ENCODE measurements around the gene PAX3. TPM values are rescaled to one million over a fixed set of nuclear protein-coding genes. Genes with fewer than 3 reads are reported as not detected.

Gene PAX3
- total RNA-seq, 1 donor from 2014 or later = 0.19 TPM

DNA sequence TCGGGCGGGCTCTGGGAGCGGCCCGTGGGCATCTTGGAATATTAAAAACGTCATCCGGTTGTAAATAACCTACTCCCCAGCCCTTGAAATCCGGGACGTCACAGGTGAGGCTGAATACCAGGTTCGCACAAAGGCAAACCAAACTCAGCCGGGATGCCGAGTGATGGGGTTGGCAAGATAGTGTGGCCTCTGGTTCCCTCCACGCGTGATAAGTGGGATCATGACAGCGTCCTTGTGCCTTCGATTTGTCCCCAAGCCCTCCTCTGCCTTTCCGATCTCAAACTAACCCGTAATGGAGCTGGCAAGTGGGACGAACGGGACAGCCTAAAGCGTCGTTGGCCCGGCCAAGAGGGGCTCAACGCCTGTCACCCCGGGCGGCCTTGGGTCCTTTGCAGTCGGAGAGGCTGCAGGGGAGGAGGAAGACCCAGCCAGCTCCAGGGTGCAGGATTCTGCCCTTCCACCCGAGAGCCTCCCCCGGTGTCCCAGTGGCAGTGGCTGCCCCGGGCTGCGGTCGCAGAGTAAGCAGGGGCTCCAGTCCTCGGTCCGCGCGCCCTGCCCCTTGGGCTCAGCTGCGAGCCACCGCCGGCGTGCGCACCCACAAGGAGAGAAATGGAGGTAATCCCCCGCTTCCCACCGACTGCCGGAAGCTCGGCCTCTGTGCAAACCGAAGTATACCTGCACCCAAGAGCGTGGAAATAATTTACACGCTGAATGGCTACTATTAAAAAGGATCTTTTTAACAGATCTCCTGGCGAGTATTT lies 13.4 kb upstream of the PAX3 start:
- intact Hi-C loops (cut with DNase I) = loop anchor here (10.0 kb wide), 1 partner anchor 257 kb away; no protein-coding TSS in a partner anchor
- DNase-seq (ENCODE audit: low spot score) = no peak

DNA sequence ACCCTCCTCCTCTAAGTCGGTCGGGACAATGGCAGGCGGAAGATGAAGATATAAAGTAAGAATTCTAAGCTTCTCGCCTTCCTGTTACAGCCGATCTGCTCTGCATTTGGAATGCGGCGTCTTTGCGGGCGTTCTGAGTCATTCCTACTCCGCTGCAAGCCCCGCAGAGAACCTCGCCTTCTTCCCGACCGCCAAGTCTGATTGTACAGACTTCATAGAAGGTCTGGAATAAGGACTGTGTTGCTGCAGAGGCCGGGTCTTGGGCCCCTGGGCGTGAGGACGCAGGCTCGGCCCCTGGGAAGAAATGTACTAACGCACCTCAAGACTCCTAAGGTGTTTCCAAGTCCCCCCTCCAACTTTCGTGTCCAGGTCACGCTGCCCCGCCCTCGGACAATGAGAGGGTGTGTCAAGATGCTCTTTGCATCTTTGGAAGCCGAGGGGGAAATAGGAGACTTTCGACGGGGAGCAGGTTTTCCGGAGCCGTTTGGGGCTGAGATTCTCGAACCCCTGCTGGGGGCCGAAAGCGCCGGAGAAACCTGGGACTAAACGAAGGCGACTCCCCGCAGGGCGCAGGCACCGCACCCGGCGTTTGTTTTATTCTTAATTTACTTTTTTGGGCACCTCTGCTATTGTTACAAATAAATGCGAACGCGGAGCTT lies 12.7 kb upstream of the PAX3 start:
- no peak for DNase-seq (ENCODE audit: low spot score)
- intact Hi-C loops (cut with DNase I) = loop anchor here (10.0 kb wide), 1 partner anchor 257 kb away; no protein-coding TSS in a partner anchor

DNA sequence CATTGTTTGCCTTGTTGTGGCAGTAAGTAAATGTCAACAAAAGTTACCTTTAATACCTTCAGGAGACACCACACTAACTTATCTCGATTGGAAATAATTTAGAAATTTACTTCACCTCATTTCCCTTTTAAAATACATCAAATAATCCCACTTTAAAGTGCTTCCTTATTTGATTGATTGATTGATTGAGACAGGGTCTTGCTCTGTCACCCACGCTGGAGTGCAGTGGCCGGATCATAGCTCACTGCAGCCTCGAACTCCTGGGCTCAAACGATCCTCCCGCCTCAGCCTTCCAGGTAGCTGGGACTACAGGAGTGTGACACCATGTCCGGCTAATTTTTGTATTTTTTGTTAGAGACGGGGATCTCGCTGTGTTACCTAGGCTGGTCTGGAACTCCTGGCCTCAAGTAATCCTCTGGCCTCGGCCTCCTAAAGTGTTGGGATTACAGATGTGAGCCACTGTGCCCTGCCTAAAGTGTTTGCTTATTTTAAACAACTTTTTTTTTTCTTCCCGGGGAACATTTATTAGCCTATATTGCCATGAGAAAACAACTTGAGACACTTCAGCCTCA lies 12.0 kb upstream of the PAX3 start:
- no peak for DNase-seq (ENCODE audit: low spot score)
- intact Hi-C loops (cut with DNase I) = loop anchor here (10.0 kb wide), 1 partner anchor 256 kb away; no protein-coding TSS in a partner anchor

DNA sequence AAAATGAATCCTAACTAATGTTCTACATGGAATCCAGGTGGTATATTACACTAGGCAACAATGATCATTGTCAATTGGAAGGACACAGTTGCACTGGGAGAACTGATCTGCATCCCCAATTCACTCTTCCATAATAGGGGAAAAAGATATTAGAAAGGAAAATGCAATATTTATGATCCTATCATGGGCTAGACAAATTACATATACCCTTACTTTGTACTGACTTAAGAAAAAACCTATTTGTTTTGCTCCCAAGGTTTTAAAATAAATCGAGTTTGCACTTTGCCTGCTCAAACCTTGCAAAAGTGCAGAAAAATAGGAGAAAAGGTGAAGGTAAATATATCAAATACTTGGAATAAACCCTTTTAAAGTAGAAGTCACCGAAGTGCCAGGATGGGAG lies 11.0 kb upstream of the PAX3 start:
- intact Hi-C loops (cut with DNase I) = loop anchor here (10.0 kb wide), 1 partner anchor 255 kb away; no protein-coding TSS in a partner anchor
- DNase-seq (ENCODE audit: low spot score) = no peak

DNA sequence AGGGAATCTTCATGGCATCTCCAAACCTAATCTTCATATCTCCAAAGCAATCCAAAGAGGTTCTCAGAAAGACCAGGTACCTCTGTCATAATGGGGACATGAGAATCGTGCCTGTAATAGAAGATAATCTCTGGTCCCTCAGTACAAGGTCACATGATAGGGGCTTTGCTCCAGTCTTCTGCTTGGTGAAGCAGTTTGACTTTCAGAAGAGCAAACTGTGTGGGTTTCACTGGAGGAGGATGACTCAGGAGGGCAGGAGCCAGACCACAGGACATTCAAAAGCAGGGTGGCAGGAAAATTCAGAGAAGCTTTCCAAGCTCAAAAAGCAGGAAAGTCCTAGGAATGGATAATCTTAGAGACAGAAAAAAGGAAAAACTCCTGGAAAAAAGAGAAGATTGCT lies 10.6 kb upstream of the PAX3 start:
- intact Hi-C loops (cut with DNase I) = no loop called here
- DNase-seq (ENCODE audit: low spot score) = no peak

DNA sequence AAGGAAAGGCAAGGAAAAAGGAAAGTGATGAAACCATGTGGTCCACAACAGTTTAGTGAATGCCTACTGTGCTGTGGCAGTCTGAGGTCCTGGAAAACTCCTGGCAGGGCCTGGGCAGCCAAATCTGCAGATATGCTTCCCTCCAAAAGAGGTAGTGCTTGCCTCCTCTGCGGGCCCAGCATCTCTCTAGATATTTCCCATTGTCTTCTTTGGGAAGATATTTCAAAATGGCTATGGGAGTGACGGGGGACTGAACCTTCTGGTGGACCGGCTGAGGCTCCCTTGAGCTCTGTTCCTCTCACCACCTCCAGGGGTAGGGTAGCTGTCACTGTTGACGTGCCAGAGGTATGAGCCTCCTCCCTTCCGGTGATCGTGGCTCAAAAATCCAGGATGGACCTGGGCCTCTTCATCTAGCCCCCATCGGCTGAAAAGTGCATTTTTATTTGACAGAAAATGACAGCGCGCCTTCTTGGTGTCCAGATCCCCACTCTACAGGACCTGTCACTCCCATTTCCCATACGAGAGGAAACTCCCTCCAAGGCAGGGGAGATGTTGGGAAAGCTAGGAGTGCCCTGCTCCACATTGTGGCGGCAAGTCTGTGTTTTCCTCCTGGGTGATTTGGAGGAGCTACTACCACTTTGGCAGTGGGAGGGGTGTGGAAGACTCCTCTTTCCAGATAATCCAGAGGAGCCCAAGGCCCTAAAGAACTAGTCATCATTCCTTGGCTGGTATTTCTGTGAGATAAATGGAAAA lies 9.4 kb upstream of the PAX3 start:
- DNase-seq (ENCODE audit: low spot score) = no peak
- intact Hi-C loops (cut with DNase I) = no loop called here

DNA sequence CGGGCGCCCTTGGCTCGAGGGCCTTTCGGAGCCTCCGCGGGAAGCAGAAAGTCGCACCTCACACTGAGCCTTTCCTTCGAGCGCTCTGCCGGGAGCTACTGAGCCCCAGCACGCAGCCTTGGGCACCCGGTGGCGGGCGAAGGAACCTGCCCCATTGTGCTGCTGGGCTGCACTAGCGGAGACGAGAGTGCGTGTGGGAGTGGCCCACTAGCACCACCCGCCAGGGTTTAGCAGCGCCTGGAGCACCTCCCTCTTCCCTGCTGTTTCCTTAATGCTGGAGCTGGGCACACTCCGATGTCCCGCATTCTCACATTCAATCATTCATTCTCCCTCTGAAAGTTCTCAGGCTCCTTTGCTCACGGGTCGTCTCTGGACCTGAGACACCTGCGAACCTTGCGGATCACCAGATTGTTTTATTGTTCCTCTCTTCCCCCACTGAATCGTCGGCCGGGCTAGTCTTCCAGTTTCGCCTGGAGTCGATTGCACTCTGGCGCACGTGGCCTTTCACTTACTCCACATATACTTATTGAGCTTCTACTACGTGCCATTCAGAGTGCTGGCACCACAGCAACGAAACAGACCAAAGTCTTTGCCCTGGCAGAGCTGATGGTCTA lies 8.5 kb upstream of the PAX3 start:
- DNase-seq (ENCODE audit: low spot score) = no peak
- intact Hi-C loops (cut with DNase I) = no loop called here

DNA sequence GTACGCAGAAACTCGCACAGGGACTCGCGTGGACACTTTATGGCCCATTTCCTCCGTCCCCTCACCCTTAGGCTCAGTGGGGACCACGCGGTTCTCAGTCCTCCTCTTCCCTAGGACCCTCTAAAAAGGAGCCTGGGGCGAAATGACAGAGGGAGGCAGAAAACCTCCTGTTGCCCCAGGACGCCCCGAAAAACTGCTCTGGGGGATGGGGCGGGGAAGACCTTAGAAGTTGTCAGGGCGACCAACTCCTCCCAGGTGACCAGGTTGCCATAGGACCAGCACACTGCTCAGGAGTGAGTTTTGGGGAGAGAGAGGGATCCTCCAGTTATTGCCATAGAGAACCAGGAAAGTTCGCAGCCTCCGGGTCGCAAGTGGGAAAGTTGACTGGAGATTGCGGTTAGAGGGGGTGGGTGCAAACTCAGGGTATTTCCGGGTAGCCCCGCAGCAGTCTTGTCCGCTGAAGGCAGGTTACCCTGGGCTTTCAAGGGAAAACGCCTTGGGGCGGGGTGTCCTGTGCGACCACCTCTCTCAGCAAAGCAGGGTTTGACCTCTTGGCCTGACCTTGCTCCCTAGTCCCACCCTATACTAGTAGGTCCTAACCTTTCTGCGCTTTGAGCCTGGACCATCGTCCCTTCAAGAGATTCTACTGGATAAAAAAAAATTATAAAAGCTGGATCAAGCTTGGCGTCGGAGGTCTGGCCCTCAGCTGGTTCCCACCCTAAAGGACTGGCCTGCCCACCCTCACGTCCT lies 7.8 kb upstream of the PAX3 start:
- intact Hi-C loops (cut with DNase I) = no loop called here
- no peak for DNase-seq (ENCODE audit: low spot score)

DNA sequence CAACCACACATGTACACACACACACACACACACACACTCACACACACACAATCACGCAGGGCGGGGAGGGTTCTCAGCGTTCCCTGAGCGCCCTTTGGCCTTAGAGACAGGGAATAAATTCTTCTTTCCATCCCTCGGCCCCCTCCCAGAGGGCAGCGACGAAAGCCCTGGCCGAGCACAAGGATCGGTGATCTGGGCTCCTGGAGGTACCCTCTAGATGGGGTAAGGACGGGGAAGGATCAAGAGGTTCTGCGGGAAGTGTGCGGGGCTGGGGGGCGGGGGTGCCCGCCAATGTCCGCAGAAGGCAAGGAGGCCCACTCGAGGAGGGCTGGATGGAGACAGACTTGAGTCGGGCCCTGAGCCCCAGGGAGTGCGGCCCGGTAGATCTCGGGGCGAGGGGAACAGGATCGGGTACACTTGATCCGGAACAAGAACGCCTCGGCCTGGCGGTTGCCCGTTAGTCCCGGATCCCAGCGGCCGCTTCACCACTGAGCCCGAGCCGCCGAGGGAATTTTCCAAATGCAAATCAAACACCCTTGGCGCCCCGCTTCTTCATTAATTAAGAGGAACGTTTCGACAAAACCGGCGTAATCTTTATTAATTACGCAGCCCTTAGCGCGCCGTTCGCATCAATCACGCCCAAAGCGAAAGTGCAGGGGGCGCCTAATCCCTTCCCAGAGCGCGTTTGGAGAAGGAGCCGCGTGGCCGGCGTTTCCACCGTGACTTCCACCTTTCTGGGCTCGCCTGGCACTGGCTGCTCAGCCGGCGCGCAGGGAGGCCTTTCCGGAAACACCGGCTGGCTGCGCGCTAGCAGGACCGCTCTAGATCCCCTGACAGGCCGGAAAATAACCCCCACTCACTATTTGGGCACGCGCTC lies 7.0 kb upstream of the PAX3 start:
- intact Hi-C loops (cut with DNase I) = no loop called here
- no peak for DNase-seq (ENCODE audit: low spot score)

DNA sequence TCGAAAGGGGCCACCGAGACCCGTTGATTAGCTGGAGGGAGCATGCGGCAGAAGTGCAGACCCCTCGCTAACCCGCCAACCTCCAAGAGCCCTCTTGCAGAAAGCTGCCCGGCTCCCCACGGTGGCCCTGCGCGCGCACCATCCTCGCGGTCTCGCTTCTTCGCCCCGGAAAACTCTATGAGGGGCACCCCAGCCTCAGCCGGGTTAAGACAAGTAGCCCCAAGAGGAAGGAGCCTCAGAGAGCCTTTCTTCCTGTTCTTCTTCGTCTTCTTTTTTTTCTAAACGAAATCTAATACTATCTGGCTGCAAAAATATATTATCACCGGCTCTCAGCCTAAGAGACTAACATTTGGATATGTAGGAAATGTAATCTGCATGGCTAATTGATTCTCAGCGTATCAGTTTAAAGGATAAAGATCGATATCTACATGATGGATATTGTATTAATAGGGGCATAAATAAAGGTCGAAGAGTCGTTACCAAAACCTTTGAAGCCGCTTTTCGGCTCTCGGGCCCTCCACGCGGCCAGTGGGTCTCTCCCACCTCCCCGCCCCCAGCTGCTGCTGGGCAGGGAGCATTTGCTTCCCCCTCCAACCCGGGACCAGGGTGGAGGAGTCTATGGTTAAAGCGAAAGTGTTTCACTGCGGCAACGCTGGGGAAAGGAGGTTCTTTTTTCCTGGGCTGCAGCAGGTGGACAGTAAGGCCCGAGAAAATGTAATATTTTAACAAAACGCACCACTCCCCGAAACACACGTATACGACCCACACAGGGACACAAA lies 6.1 kb upstream of the PAX3 start:
- intact Hi-C loops (cut with DNase I) = no loop called here
- no peak for DNase-seq (ENCODE audit: low spot score)

DNA sequence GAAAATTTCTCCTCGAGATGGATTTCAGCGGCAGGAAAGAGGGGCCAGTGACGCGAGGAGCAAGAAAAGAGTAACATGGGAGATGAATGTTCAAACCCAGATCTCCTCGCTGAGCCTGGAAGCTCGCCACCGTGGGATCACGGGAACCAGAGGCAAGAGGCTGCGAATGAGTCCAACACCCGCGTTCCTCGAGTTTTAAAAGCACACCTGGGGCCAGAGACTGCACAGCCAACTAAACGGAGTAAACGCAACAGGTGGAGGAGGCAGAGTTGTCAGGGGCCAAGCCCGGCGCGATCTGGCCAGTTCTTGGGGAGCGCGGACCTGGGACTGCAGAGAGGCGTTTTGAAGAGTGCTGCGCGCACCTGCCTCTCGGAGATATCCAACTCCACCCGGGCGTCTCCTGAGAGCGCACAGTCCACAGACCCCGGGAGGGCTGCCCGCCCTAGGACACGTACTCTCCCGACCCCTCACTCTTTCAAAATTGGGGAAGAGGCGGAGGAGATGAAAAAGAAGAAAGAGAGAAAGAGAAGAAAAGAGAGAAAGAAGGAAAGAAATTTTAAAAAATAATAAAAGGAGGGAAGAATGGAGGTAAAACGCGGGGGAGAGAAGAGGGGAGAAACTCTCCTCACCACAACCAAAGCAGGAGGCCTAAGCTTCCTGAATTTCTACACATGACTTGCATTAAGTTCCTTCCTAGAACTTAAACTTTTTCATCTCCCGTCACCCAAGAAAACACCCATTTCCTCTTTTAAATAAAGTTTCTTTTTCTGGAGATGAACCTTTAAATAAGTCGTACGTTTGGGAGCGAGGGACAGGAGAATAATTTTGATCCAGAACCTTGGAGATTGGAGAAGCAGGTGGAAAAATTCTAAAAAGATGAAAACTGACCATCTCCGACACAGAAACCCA lies 5.3 kb upstream of the PAX3 start:
- no peak for DNase-seq (ENCODE audit: low spot score)
- intact Hi-C loops (cut with DNase I) = no loop called here

DNA sequence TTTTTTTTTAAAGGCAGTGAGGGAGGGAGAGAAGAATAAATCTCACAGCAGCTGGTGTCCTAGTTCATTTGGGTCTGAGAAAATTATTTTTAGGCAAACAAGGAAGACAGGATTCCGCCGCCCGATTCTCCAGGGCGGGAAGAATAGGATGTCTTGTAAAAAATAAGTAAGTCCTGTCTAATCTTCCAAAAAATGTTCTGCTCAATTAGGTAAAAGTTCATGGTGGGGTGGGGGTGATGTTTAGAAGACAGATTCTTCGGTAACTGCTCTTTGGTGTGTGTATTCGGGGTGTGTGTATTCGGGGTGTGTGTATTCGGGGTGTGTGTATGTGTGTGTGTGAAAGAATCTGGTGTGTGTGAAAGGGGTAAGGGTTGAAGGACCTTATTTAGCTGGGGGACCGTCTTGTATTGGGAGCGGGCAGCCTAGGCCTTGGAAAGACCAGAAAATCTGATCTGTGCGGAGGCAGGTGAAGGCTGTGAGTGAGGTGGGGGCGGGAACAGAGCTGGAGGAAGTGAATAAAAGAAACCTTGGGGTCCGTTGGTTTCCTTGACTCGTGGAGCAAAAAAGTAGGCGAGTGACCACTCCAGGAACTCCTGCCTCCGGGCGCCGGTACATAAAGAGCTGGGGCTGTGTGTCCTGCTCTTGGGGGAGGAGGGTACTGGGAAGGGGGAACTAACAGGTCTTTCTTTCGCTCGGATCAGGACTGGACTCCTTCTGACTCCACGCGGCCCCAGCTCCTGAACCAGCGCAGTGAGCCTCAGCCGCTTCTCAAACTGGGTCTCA lies 4.4 kb upstream of the PAX3 start:
- intact Hi-C loops (cut with DNase I) = no loop called here
- no peak for DNase-seq (ENCODE audit: low spot score)

DNA sequence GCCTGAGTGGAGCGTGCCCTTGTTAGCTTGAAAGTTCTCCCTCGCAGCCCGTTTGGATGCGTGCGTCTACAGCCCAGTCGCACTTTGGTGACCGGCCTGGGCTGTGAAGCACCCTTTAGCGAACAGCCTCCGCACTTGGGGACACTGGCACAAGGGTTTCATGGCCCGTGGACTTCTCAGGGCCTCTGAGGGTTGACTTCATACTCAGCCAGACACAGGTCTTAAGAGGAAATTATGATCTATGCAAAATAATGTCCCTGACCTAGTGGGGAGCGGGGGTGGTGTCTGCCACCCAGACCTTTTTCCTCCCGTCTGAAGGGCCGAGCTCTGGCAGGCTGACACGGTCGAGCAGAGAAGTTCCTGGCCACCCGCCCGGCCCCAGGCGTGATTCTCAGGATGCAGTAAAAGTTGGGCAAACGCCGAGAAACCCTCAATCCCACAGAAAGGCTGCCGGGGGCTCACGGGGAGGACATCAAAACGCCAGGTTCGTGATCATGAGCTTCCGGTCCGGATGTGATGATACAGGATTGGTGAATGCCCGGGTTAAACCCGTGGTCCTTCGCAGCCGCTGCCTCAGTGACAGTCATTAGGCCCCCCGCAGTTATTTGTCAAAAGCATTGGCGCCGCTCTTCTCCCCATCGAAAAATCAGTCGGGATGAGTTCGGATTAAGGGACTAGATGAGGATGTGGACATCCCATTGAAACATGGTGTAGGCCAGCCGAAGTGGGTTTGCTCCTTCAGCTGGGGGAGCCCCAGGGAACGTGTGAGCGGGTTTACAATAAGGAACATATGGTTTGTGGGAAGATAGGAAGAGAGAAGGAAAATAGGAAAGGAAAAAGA lies 3.6 kb upstream of the PAX3 start:
- intact Hi-C loops (cut with DNase I) = no loop called here
- no peak for DNase-seq (ENCODE audit: low spot score)

DNA sequence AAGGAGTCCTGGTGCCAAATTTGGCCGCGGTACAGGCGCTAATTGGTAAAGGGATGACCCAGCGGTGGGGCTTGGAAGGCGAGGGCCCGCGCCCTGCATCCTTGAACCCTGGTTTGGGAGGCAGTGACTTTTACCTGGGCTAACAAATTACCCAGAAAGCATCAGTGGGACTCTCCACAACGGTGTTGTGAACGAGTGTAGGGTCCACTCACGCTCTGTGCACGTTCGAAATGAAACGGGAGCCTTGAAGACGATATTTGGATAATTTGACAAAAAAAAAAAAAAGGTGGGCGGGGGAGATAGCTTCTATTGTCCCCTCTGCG lies 3.0 kb upstream of the PAX3 start:
- intact Hi-C loops (cut with DNase I) = no loop called here
- no peak for DNase-seq (ENCODE audit: low spot score)
